Activated T-helper 2 cell treated with anti-CD3 and anti-CD28 coated beads, Interferon-gamma antibody, Interleukin-2, Interleukin-4, amounts not matched to agents 10 μg/mL and 5 μg/mL and 100 μg/mL, durations not matched to agents 14 hours and 24 hours and 36 hours (primary cell): ENCODE results near the gene TTLL3. TPM values are rescaled to one million over a fixed set of nuclear protein-coding genes. Genes with fewer than 3 reads are reported as not detected.
A peak's percentile ranks its signal among the peaks of the same experiment; 100 is the strongest.
"Not testable (repeated sequence)": the region's sequence is repeated elsewhere in the genome, so short reads cannot be mapped to it uniquely, and the experiment has no call there.

Source experiments
- DNase-seq: peaks from one replicate; pipeline ENCODE4 v3.0.0; 2021; ENCODE audit warnings: low spot score
- H3K27ac Mint-ChIP-seq: one replicate; pipeline ENCODE4 v1.8.0; 2021; ENCODE audit warnings: mixed read lengths
- H3K27me3 Mint-ChIP-seq: one replicate; pipeline ENCODE4 v1.8.0; 2021; ENCODE audit warnings: low read depth, mixed read lengths
- H3K36me3 Mint-ChIP-seq: one replicate; pipeline ENCODE4 v1.8.0; 2021; ENCODE audit warnings: low read depth, mixed read lengths
- H3K4me1 Mint-ChIP-seq: one replicate; pipeline ENCODE4 v1.8.0; 2021; ENCODE audit warnings: low read depth, mixed read lengths
- H3K4me3 Mint-ChIP-seq: one replicate; pipeline ENCODE4 v1.8.0; 2021; ENCODE audit warnings: low read depth, mild to moderate bottlenecking, moderate library complexity, mixed read lengths
- H3K9me3 Mint-ChIP-seq: one replicate; pipeline ENCODE4 v1.8.0; 2021; ENCODE audit warnings: mixed read lengths
- intact Hi-C: fragments of 100-400 bp; cut with micrococcal nuclease; formaldehyde crosslinking; loops from one replicate; pipeline ENCODE4 v1.15.1; 2023
- total RNA-seq: library from RNA; stranded (reverse); gene quantifications from 2 replicates; pipeline ENCODE4 v1.2.3, GENCODE V29; 2022

Gene TTLL3
- total RNA-seq, 1 donor from 2014 or later = 56.5 TPM

GRCh38 chr3:9838856-9839255 is 28.8 kb downstream of the TTLL3 start:
- Mint-ChIP-seq H3K9me3 (no peaks in the 10 kb centered on the region), H3K27me3 (no peaks in the 10 kb centered on the region), H3K27ac (no peak overlapping the region), H3K4me1 (peaks cover 11% of the 10 kb centered on the region), H3K36me3 (peaks cover 67% of the 10 kb centered on the region), H3K4me3 (no peak overlapping the region)
- no peak for DNase-seq
- intact Hi-C loops = no loop called here

GRCh38 chr3:9841015-9841414 is 31.0 kb downstream of the TTLL3 start:
- H3K4me3 Mint-ChIP-seq = no peak overlapping the region
- no peaks in the 10 kb centered on the region for H3K9me3 Mint-ChIP-seq
- peaks cover 48% of the 10 kb centered on the region for H3K36me3 Mint-ChIP-seq
- H3K27me3 Mint-ChIP-seq = no peaks in the 10 kb centered on the region
- peaks cover 15% of the 10 kb centered on the region for H3K4me1 Mint-ChIP-seq
- intact Hi-C loops = loop anchor here (5.0 kb wide), 1 partner anchor 111 kb away; the partner anchor contains the start of gene PRRT3
- no peak for DNase-seq
- H3K27ac Mint-ChIP-seq = no peak overlapping the region

DNA sequence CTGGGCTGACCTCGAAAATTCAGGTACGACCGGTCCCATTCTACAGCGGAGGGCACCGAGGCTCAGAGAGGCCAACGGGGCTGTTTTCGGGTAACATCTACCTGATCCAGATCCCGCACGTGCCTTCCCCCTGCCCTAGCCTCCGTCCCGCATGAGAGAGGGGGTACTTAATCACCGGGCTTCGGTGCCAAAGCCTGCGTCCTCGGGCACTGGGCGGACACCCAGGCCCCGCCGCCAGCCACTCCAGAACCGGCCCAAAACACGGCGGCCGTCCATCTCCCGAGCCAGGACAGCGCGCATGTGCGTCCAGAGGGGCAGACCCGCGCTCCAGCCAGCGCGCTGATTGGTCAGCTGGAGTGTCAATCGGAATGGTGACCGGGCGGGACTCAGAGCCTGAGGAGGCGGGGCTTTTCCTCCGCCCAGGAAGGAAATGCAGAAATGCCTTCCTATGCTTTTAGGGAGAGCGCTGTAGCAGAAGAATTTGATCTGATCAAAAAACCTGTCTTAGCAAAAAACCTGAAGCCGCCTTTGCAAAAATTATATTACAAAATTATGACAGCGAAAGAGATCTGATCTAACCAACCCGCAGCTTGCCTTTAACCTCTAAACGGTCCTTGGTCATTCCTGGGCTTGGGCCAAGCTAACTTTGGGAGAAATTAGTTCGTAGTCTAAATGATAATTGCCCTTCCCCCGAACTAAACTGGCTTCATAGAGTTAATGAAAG is 33.8 kb downstream of the TTLL3 start, which contains the start of gene RPUSD3:
Gene RPUSD3 (minus strand): TSS at position 294 of the 724 bp plus-strand sequence. CDS start 18 bp downstream, at position 276.
- no peaks in the 10 kb centered on the region for H3K9me3 Mint-ChIP-seq
- intact Hi-C loops = loop anchor here (1.0 to 5.0 kb wide), 6 partner anchors 47 to 477 kb away; partner anchors contain the start of genes ARPC4, CRELD1, JAGN1 and MTMR14
- H3K36me3 Mint-ChIP-seq = peaks cover 31% of the 10 kb centered on the region
- peak within 1 kb of the TSS; percentile 94 for H3K27ac Mint-ChIP-seq
- peak; percentile 94 for DNase-seq
- H3K27me3 Mint-ChIP-seq = no peaks in the 10 kb centered on the region
- peak within 1 kb of the TSS; percentile 98 for H3K4me3 Mint-ChIP-seq
- peaks cover 16% of the 10 kb centered on the region for H3K4me1 Mint-ChIP-seq

- no peak for DNase-seq
- no peak overlapping the region for H3K27ac Mint-ChIP-seq
- H3K9me3 Mint-ChIP-seq = no peaks in the 10 kb centered on the region
- H3K4me3 Mint-ChIP-seq = no peak overlapping the region
- intact Hi-C loops = no loop called here
- H3K4me1 Mint-ChIP-seq = peaks cover 16% of the 10 kb centered on the region
- peaks cover 12% of the 10 kb centered on the region for H3K36me3 Mint-ChIP-seq
- peaks cover 11% of the 10 kb centered on the region for H3K27me3 Mint-ChIP-seq
Measured at GRCh38 chr3:9846231-9846630, 36.2 kb downstream of the TTLL3 start.

DNA sequence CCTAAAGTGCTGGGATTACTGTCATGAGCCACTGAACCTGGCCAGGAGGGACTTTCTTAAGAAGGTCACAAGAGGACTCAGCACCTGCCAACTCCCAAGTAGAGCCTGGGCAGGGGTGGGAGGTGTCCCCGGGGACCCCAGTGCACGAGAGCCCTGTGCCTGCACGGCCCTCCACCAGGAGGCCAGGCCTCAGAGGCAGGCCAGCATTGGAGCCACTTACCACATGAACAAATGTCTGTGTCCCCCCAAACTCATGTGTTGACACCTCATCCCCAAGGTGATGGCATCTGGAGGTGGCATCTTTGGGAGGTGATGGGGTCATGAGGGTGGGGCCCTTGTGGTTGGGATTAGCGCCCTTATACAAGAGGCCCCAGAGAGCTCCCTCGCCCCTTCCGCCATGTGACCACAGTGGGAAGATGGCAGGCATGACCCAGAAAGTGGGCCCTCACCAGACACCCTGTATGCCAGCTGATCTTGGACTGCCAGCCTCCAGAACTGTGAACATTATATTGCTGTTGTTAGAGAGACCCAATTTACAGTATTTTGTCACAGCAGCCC is 36.9 kb downstream of the TTLL3 start:
- intact Hi-C loops = no loop called here
- no peak for DNase-seq
- H3K4me3 Mint-ChIP-seq = no peak overlapping the region

DNA sequence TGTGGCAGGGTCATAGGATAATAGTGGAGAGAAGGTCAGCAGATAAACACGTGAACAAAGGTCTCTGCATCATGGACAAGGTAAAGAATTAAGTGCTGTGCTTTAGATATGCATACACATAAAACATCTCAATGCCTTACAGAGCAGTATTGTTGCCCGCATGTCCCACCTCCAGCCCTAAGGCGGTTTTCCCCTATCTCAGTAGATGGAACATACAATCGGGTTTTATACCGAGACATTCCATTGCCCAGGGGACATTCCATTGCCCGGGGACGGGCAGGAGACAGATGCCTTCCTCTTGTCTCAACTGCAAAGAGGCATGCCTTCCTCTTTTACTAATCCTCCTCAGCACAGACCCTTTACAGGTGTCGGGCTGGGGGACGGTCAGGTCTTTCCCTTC is 37.8 kb downstream of the TTLL3 start:
- H3K4me1 Mint-ChIP-seq, H3K36me3 Mint-ChIP-seq, DNase-seq, H3K27ac Mint-ChIP-seq, H3K9me3 Mint-ChIP-seq, H3K4me3 Mint-ChIP-seq, intact Hi-C loops: not testable (repeated sequence)
- H3K27me3 Mint-ChIP-seq = peaks cover 23% of the 10 kb centered on the region

More for the DNA sequence above, 36.9 kb downstream of the TTLL3 start:
- Mint-ChIP-seq H3K36me3 (peaks cover 5% of the 10 kb centered on the region), H3K27ac (no peak overlapping the region), H3K9me3 (no peaks in the 10 kb centered on the region), H3K4me1 (peaks cover 13% of the 10 kb centered on the region), H3K27me3 (peaks cover 18% of the 10 kb centered on the region)

- Mint-ChIP-seq H3K4me1 (peaks cover 11% of the 10 kb centered on the region), H3K27me3 (peaks cover 28% of the 10 kb centered on the region)
- intact Hi-C loops, H3K9me3 Mint-ChIP-seq, H3K36me3 Mint-ChIP-seq, DNase-seq, H3K4me3 Mint-ChIP-seq, H3K27ac Mint-ChIP-seq: not testable (repeated sequence)
Measured at GRCh38 chr3:9848860-9849259, 38.8 kb downstream of the TTLL3 start.

- H3K9me3 Mint-ChIP-seq, H3K27ac Mint-ChIP-seq, H3K4me3 Mint-ChIP-seq, H3K36me3 Mint-ChIP-seq, H3K4me1 Mint-ChIP-seq, intact Hi-C loops, DNase-seq: not testable (repeated sequence)
- H3K27me3 Mint-ChIP-seq = peaks cover 28% of the 10 kb centered on the region
Measured at GRCh38 chr3:9851383-9851782, 41.3 kb downstream of the TTLL3 start.

GRCh38 chr3:9851926-9852325 is 41.9 kb downstream of the TTLL3 start:
- H3K4me3 Mint-ChIP-seq, H3K9me3 Mint-ChIP-seq, H3K36me3 Mint-ChIP-seq, H3K27ac Mint-ChIP-seq, intact Hi-C loops, DNase-seq, H3K4me1 Mint-ChIP-seq: not testable (repeated sequence)
- peaks cover 28% of the 10 kb centered on the region for H3K27me3 Mint-ChIP-seq

- Mint-ChIP-seq H3K27ac (no peak overlapping the region), H3K36me3 (no peaks in the 10 kb centered on the region), H3K4me3 (no peak overlapping the region), H3K27me3 (peaks cover 28% of the 10 kb centered on the region), H3K9me3 (no peaks in the 10 kb centered on the region), H3K4me1 (peaks cover 7% of the 10 kb centered on the region)
- intact Hi-C loops = no loop called here
- no peak for DNase-seq
Measured at GRCh38 chr3:9852528-9852927, 42.5 kb downstream of the TTLL3 start.

DNA sequence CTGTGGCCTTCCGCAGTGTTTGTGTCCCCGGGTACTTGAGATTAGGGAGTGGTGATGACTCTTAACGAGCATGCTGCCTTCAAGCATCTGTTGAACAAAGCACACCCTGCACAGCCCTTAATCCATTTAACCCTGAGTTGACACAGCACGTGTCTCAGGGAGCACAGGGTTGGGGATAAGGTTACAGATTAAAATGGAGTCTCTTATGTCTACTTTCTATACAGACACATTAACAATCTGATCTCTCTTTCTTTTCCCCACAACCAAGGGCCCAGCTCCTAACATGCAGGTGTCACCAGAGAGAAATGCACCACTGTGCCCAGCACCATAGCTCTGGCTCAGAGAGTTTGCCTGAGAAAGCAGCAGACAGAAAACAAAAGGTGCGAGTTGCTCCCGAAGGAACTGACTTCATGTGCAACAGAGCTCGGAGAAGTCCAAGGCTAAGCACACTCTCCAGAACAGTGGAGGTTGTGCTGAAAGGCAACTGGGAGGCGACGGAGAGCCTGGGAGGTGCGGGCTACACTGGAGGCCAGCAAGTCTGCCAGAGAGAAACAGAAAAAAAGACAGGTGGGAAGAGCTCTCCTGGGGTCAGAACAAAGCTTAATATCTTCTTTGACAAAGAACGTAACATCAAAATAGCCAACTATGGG is 44.4 kb downstream of the TTLL3 start:
- H3K4me1 Mint-ChIP-seq, DNase-seq, H3K27ac Mint-ChIP-seq, H3K4me3 Mint-ChIP-seq, H3K36me3 Mint-ChIP-seq, H3K9me3 Mint-ChIP-seq, intact Hi-C loops: not testable (repeated sequence)
- peaks cover 28% of the 10 kb centered on the region for H3K27me3 Mint-ChIP-seq

DNA sequence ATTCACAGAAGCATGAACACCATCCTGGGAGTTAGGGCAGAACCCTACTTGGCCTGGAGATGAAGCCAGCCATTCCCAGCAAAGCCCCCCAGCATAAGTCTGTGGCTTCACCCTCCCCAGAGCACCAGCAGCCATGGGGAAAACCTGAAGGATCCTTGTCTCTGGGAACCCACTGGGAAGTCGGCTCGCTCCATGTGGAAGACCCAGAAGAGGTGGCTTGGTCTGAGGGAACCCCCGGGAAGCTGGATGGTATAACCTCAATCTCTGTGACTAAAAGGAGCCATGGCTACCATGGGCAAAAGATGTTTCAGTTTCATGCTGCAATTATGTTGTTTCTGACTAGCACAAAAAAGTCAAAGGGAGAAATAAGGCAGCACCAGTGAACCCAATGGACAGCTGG is 45.5 kb downstream of the TTLL3 start:
- intact Hi-C loops = no loop called here
- Mint-ChIP-seq H3K4me1 (peaks cover 6% of the 10 kb centered on the region), H3K27me3 (peaks cover 22% of the 10 kb centered on the region), H3K36me3 (no peaks in the 10 kb centered on the region), H3K27ac (no peak overlapping the region), H3K4me3 (no peak overlapping the region), H3K9me3 (no peaks in the 10 kb centered on the region)
- DNase-seq = no peak

DNA sequence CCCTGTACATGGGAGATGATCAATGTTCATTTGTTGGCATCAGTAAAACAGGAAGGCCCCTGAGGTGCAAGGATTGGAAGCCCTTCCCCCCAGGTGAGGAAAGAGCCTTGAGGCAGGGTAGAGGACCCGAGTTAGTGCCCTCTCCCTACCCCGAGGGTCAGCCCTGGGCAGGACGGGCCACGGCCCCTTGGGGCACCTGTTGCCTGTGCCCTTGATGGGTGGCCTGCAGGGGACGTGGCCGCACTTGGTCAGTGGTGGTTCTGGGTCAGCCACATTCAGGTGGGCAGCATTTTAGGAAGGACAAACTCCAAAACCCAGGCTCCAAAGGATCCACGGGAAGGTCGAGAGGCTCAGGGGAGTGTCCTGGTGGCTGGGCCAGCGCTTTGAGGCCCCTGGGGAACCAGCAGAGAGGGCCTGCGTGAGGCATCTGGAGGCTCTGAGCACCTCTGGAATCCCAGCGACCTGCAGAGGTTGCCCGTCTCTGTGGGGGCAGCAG is 49.5 kb downstream of the TTLL3 start:
- H3K36me3 Mint-ChIP-seq = no peaks in the 10 kb centered on the region
- H3K27ac Mint-ChIP-seq = no peak overlapping the region
- no peaks in the 10 kb centered on the region for H3K9me3 Mint-ChIP-seq
- H3K4me1 Mint-ChIP-seq = no peaks in the 10 kb centered on the region
- no peak for DNase-seq
- no peak overlapping the region for H3K4me3 Mint-ChIP-seq
- peaks cover 9% of the 10 kb centered on the region for H3K27me3 Mint-ChIP-seq
- intact Hi-C loops = no loop called here
